Stimulated activated CD4-positive, alpha-beta T cell treated with anti-CD3 and anti-CD28 coated beads, Interleukin-1b, Interleukin-23, amount 100 ng/mL, for 48 hours (primary cell): ENCODE data around the gene BAHCC1.

Source experiments
- DNase-seq: peaks from one replicate; pipeline ENCODE4 v3.0.0-alpha.2; 2020

The BAHCC1 gene

GRCh38 chr17:81464586-81464985 lies 69.3 kb downstream of the BAHCC1 start:
- no peak for DNase-seq

- DNase-seq, result no peak
Observed at GRCh38 chr17:81465910-81466309, 70.7 kb downstream of the BAHCC1 start.

GRCh38 chr17:81466564-81467472 lies 71.6 kb downstream of the BAHCC1 start:
- no peak for DNase-seq

GRCh38 chr17:81468111-81468769 lies 73.0 kb downstream of the BAHCC1 start:
- no peak for DNase-seq

GRCh38 chr17:81468770-81469121 lies 73.5 kb downstream of the BAHCC1 start:
- no peak for DNase-seq

- no peak for DNase-seq
Observed at GRCh38 chr17:81469266-81469665, 74.0 kb downstream of the BAHCC1 start.

GRCh38 chr17:81470270-81470943 lies 75.2 kb downstream of the BAHCC1 start:
- no peak for DNase-seq

GRCh38 chr17:81470944-81471817 lies 75.9 kb downstream of the BAHCC1 start:
- no peak for DNase-seq

GRCh38 chr17:81471818-81472456 lies 76.7 kb downstream of the BAHCC1 start:
- peak; percentile 57 for DNase-seq

- no peak for DNase-seq
Observed at GRCh38 chr17:81473019-81473418, 77.8 kb downstream of the BAHCC1 start.

GRCh38 chr17:81474958-81475357 lies 79.7 kb downstream of the BAHCC1 start:
- no peak for DNase-seq

- no peak for DNase-seq
Observed at GRCh38 chr17:81476097-81476496, 80.8 kb downstream of the BAHCC1 start.

GRCh38 chr17:81476635-81477034 lies 81.4 kb downstream of the BAHCC1 start:
- DNase-seq, result no peak

- no peak for DNase-seq
Observed at GRCh38 chr17:81477173-81477572, 81.9 kb downstream of the BAHCC1 start.

- no peak for DNase-seq
Observed at GRCh38 chr17:81478119-81478518, 82.9 kb downstream of the BAHCC1 start.

- DNase-seq, result no peak
Observed at GRCh38 chr17:81479175-81480071, 84.2 kb downstream of the BAHCC1 start.

GRCh38 chr17:81480140-81481072 lies 85.1 kb downstream of the BAHCC1 start:
- DNase-seq, result no peak

GRCh38 chr17:81481073-81481799 lies 86.0 kb downstream of the BAHCC1 start:
- peak; percentile 49 for DNase-seq

- no peak for DNase-seq
Observed at GRCh38 chr17:81481815-81482505, 86.7 kb downstream of the BAHCC1 start.
